ENCODE data around the gene GAB4.

GAB4 gene

DNA sequence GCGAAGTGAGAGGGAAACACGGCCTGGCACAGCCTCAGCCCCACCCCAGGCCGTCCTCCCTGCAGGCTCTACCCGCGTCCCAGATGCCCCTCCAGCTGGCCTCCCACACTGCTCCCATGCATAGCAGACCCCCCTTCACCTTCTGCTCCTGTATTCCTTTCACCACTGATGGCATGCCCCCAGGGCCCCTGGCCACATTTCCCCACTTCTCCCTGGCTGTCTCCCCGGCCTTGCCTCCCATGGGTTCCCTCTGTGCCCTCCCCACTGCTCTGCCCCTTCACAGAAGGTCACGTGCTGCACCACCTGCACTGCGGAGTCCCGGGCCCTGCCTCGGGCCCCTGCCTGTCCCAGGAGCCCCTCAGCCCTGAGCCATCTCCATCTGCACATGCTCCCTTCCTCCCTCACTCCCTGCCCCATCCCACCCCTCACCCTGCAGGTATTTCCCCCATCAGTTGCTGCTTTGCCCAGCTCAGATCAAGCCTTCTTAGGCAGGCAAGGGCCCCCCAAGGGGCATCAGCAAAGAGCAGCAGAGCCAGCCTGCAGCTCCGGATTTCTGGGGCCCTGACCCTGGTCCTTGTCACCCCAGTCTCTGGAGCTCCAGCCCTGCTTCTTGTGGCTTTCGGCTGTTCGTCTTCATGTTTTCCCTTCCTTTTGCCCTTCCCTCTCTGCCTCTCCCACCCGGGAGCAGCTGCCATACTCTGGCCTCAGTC lies 46.4 kb downstream of the GAB4 start:
- Histone ChIP-seq H3K9me3 (ENCODE audit: low read length) (no peaks in the 10 kb centered on the region), H3K27me3 (ENCODE audit: insufficient read depth, low read length) (no peaks in the 10 kb centered on the region), H2AFZ (ENCODE audit: low read depth, low read length) (no peak overlapping the region), H3K4me3 (ENCODE audit: low read length) (no peak overlapping the region), H3K4me1 (ENCODE audit: insufficient read depth, low read length) (no peaks in the 10 kb centered on the region), H3K36me3 (ENCODE audit: insufficient read depth, low read length) (no peaks in the 10 kb centered on the region)

DNA sequence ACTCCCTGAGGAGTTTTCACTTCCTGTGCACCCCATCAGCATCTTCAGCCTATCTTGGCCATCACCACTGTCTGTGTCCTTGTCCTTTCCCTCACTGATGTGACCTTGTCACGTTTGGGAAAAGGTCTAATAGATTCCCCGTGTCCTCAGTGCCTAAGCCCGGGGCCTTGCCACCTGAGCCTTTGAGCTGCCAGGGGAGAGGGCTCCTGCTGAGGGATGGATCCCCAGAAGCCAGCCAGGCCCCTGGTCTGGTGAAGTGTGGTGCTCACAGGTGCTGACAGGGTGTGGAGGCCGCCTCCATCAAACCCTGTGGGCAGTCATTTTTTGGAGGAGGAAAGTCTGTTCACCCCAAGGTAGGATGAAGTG lies 47.2 kb downstream of the GAB4 start:
- Histone ChIP-seq H3K4me3 (ENCODE audit: low read length) (no peak overlapping the region), H3K36me3 (ENCODE audit: insufficient read depth, low read length) (no peaks in the 10 kb centered on the region), H3K9me3 (ENCODE audit: low read length) (no peaks in the 10 kb centered on the region), H2AFZ (ENCODE audit: low read depth, low read length) (no peak overlapping the region), H3K27me3 (ENCODE audit: insufficient read depth, low read length) (no peaks in the 10 kb centered on the region), H3K4me1 (ENCODE audit: insufficient read depth, low read length) (no peaks in the 10 kb centered on the region)

DNA sequence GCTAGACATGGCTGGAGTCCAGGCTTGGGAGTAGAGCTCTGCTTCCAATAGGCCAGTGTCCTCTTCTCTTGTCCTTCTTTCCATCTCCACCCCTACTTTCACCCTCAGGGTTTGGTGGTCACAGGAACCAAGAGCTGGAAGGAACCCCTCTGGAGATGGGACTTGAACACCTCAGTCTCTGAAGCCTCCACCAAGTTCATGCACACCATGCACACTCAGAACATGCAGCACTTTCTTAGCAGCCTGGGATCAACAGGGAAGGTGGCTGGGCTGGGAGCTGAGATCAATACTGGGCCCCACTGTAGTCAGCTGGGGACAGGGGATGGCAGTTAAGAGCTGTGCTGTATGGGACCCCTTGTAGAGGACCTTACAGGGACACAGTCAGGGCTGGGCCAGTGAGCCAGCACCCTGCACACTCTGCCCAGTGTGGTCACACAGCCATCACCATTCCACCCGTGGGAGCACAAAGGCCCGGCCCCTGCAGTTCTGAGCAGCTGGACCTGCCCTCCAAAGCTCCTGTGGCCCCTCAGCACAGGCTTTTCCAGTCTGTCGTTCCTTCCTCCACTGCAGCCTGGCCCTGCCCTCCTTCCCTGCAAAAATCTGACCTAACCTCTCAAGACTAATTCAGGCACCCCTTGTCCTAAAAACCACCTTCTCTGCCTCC lies 47.7 kb downstream of the GAB4 start:
- no peaks in the 10 kb centered on the region for H3K27me3 ChIP-seq (ENCODE audit: insufficient read depth, low read length)
- H3K9me3 ChIP-seq (ENCODE audit: low read length), result no peaks in the 10 kb centered on the region
- H3K4me1 ChIP-seq (ENCODE audit: insufficient read depth, low read length), result no peaks in the 10 kb centered on the region
- H2AFZ ChIP-seq (ENCODE audit: low read depth, low read length), result no peak overlapping the region
- H3K36me3 ChIP-seq (ENCODE audit: insufficient read depth, low read length), result no peaks in the 10 kb centered on the region
- H3K4me3 ChIP-seq (ENCODE audit: low read length), result no peak overlapping the region

DNA sequence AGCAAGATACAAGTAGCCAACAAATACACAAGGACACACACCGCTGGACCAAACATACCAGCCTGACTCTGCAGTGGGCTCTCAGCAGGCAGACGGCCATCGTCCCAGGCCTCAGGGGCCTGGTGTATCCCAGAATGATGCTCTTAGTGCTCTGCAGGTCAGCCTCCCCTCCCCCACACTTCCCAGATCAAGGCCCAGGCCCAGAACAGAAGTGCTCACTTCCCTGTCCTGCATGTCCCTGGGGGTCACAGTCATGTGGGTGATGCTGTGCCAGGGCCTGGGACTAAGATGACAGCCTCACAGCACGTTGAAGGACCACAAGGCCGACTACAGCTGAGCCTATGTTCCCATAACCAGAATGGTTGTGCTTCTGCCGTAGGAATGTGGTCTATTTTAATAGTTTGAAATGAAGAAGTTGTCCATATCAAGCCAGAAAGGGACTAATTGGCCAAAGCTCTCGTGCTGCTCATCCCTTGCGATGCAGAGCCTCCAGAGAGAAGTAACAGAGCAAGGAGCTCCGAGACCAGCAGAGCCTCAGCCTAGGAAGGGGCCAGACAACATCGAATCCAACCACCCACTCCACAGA lies 48.6 kb downstream of the GAB4 start:
- Histone ChIP-seq H2AFZ (ENCODE audit: low read depth, low read length) (no peak overlapping the region), H3K4me1 (ENCODE audit: insufficient read depth, low read length) (no peaks in the 10 kb centered on the region), H3K36me3 (ENCODE audit: insufficient read depth, low read length) (no peaks in the 10 kb centered on the region), H3K9me3 (ENCODE audit: low read length) (no peaks in the 10 kb centered on the region), H3K27me3 (ENCODE audit: insufficient read depth, low read length) (no peaks in the 10 kb centered on the region), H3K4me3 (ENCODE audit: low read length) (no peak overlapping the region)

DNA sequence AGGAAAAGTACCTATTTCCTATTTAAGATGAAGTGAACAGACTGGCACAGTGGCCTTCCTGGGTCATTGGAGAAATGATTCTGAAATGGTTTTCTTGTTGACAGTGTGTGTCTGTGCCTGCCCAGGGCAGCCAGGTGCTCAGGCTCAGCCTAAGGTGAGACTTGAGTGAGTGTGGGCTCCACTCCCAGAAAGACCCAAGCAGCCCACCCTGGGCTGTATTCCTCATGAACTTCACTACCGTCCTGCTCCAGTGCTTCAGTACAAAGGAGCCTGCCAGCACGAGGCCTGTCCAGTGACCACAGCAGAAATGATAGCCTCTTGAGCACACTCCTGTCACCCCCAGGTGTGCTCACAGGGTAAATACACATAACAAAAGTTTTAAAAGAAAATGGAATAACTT lies 49.5 kb downstream of the GAB4 start:
- no peaks in the 10 kb centered on the region for H3K36me3 ChIP-seq (ENCODE audit: insufficient read depth, low read length)
- H3K4me3 ChIP-seq (ENCODE audit: low read length), result no peak overlapping the region
- no peaks in the 10 kb centered on the region for H3K27me3 ChIP-seq (ENCODE audit: insufficient read depth, low read length)
- H3K4me1 ChIP-seq (ENCODE audit: insufficient read depth, low read length), result no peaks in the 10 kb centered on the region
- H2AFZ ChIP-seq (ENCODE audit: low read depth, low read length), result no peak overlapping the region
- no peaks in the 10 kb centered on the region for H3K9me3 ChIP-seq (ENCODE audit: low read length)

DNA sequence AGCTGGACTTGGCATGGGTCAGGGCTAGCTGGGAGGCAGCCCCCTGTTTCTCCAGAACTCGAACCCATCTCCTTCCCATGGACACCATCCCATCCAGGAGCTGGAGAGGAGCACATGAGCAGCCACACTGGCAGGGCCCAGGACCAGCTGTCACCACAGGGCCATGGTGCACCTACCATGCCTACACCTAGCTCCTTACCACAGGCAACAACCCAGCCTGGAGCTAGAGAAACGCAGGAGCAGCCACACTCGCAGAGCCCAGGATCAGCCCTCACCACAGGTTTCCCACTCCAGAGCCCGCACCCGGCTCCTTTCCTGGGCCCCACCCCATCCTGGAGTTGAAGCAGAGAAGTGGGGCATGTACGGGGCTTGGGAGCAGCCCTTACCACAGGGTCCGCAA lies 50.2 kb downstream of the GAB4 start:
- H3K4me3 ChIP-seq (ENCODE audit: low read length), result no peak overlapping the region
- H3K36me3 ChIP-seq (ENCODE audit: insufficient read depth, low read length), result no peaks in the 10 kb centered on the region
- H2AFZ ChIP-seq (ENCODE audit: low read depth, low read length), result no peak overlapping the region
- no peaks in the 10 kb centered on the region for H3K27me3 ChIP-seq (ENCODE audit: insufficient read depth, low read length)
- H3K4me1 ChIP-seq (ENCODE audit: insufficient read depth, low read length), result no peaks in the 10 kb centered on the region
- no peaks in the 10 kb centered on the region for H3K9me3 ChIP-seq (ENCODE audit: low read length)

DNA sequence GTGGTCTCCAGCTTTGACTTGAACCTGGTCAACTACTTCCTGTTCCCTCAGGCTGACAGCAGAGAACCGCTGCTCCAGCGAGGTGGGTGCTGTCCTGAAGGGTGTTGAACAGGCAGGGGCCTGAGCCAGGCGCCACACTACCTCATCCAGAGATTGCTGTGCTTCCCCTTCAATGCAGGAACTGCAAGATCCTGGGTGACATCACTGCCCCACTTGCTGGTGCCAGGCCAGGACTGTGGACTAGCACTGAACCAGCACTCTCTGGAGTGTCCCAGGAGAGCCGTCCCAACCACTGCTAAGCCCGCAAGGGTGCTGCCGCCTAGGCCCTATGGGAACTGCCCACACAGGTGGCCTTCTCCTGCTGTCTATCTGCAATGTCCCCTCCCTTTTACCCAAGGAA lies 51.7 kb downstream of the GAB4 start:
- Histone ChIP-seq H2AFZ (ENCODE audit: low read depth, low read length) (no peak overlapping the region), H3K4me3 (ENCODE audit: low read length) (no peak overlapping the region), H3K4me1 (ENCODE audit: insufficient read depth, low read length) (no peaks in the 10 kb centered on the region), H3K27me3 (ENCODE audit: insufficient read depth, low read length) (no peaks in the 10 kb centered on the region), H3K36me3 (ENCODE audit: insufficient read depth, low read length) (no peaks in the 10 kb centered on the region), H3K9me3 (ENCODE audit: low read length) (no peaks in the 10 kb centered on the region)

DNA sequence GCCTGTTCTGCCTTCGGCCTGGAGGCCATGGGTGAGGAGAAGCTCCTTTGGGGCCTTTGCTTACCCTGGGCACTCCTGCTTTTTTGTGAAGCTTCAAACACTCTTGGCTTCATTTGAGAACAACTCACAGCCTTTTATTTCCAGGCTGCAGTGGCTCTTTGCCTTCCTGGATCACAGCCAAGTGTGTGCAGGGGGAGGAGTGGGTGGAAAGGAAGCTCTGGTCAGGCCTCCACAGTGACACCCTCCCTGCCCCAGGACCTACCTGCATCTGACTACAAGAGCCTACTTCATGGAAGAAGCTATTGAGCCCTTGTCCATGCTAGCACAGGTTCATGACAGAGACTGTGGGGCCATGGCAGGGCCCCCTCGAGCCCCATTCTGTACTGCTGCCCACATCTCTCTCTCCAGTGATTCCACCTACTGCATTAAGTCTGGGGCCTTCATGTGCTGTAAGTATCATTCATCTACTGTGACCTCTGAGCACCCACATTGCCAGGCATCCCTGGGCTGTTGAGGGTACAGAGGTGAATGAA lies 52.3 kb downstream of the GAB4 start:
- no peak overlapping the region for H3K4me3 ChIP-seq (ENCODE audit: low read length)
- H3K36me3 ChIP-seq (ENCODE audit: insufficient read depth, low read length), result no peaks in the 10 kb centered on the region
- no peaks in the 10 kb centered on the region for H3K4me1 ChIP-seq (ENCODE audit: insufficient read depth, low read length)
- no peak overlapping the region for H2AFZ ChIP-seq (ENCODE audit: low read depth, low read length)
- H3K9me3 ChIP-seq (ENCODE audit: low read length), result no peaks in the 10 kb centered on the region
- no peaks in the 10 kb centered on the region for H3K27me3 ChIP-seq (ENCODE audit: insufficient read depth, low read length)

DNA sequence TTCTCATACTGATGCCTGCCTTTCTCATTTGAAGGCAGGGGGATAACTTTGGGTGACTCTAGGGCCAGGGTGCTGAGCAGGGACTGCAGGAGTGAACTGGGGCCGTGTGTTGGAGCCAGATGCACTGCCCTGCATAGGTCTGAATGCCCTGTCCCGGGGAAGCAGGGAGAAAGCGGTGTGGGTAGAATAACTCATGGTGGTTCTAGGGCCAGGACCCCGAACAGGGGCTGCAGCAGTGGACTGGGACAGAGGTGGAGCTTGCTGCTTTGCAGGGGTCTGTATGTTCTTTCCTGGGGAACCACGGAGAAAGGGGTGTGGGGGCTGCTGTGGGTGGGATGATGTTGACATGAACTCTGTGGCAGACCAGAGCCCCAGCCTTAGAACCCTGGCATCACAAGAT lies 52.9 kb downstream of the GAB4 start:
- no peak overlapping the region for H3K4me3 ChIP-seq (ENCODE audit: low read length)

DNA sequence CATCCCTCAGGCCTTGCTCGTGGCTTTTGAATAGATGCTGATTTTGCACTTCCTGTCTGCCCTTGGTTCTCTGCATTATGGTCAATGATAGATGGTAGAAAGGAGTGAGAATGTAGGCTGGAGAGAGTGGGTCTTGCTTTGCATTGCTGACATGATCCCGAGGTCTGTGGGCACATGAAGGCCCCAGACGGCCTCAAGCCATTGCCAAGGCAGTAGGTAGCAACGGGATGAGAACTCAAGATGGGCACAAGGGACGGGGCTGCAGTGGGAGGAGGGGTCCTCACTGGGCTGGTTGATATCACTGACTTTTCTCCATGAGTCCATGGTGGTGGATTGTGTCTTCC lies 54.0 kb downstream of the GAB4 start:
- H3K36me3 ChIP-seq (ENCODE audit: insufficient read depth, low read length), result no peaks in the 10 kb centered on the region
- H3K27me3 ChIP-seq (ENCODE audit: insufficient read depth, low read length), result no peaks in the 10 kb centered on the region
- no peak overlapping the region for H2AFZ ChIP-seq (ENCODE audit: low read depth, low read length)
- H3K4me1 ChIP-seq (ENCODE audit: insufficient read depth, low read length), result no peaks in the 10 kb centered on the region
- H3K4me3 ChIP-seq (ENCODE audit: low read length), result no peak overlapping the region
- no peaks in the 10 kb centered on the region for H3K9me3 ChIP-seq (ENCODE audit: low read length)

More for the DNA sequence above, 52.9 kb downstream of the GAB4 start:
- Histone ChIP-seq H2AFZ (ENCODE audit: low read depth, low read length) (no peak overlapping the region), H3K27me3 (ENCODE audit: insufficient read depth, low read length) (no peaks in the 10 kb centered on the region), H3K36me3 (ENCODE audit: insufficient read depth, low read length) (no peaks in the 10 kb centered on the region), H3K9me3 (ENCODE audit: low read length) (no peaks in the 10 kb centered on the region), H3K4me1 (ENCODE audit: insufficient read depth, low read length) (no peaks in the 10 kb centered on the region)

DNA sequence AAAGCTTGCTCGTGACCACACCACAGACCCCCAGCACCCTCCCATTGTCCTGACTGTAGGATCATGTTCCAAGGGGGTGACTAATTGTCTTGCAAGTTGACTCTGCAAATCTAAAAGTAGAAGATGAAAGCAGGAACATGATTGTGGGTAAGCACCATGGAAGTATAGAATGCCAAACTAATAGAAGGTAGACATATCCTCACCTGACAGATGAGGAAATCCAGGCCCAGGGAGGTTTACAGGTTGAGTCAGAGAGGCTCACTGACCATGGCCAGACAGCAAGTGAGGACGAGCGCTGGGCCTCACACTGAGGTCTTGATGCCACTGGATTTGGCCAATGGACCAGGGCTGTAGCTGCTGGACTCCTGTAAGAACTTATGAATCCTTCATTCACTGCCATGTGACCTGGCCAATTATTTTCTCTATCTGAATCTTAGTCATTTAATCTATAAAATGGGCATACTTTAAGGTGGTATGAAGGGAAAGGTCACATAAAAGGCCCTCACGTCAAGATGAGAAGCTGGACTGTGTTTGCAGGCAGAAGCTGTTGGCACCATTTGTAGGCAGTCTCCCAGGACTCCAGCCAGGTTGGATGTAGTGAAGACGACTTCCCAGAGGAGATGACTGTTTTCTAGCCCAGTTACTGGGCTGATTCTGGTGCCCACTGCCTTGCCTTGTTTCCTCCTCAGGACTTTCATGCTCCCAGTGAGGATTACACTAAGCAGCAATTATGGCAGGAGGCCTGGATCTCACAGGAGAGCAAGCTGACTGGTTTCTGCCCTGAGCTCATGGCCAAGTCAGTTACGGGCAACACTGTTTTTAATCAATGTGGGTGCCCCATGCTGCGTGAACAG lies 54.6 kb downstream of the GAB4 start:
- no peaks in the 10 kb centered on the region for H3K36me3 ChIP-seq (ENCODE audit: insufficient read depth, low read length)
- no peak overlapping the region for H3K4me3 ChIP-seq (ENCODE audit: low read length)
- no peaks in the 10 kb centered on the region for H3K4me1 ChIP-seq (ENCODE audit: insufficient read depth, low read length)
- H3K9me3 ChIP-seq (ENCODE audit: low read length), result no peaks in the 10 kb centered on the region
- H2AFZ ChIP-seq (ENCODE audit: low read depth, low read length), result no peak overlapping the region
- H3K27me3 ChIP-seq (ENCODE audit: insufficient read depth, low read length), result no peaks in the 10 kb centered on the region

DNA sequence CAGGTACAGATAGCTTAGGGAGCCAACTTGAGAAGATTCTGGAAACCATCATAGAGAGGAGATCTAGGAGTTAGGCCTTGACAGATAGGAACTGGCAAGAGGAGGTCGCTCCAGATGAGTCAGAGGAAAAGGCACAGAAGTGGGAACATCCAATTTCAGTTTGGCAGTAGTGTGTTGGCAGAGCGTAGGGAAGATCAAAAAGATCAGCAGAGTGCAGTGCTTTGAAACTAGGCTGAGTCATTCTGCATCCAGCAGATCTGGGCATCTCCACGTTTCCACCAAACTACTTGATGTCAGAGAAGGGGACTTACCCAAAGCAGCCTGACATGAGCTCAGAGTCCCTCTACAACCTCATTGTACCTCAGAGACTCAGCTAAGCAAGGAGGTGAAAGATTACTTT lies 58.5 kb downstream of the GAB4 start:
- Histone ChIP-seq H2AFZ (ENCODE audit: low read depth, low read length) (no peak overlapping the region), H3K4me3 (ENCODE audit: low read length) (no peak overlapping the region), H3K9me3 (ENCODE audit: low read length) (no peaks in the 10 kb centered on the region), H3K27me3 (ENCODE audit: insufficient read depth, low read length) (no peaks in the 10 kb centered on the region), H3K36me3 (ENCODE audit: insufficient read depth, low read length) (no peaks in the 10 kb centered on the region), H3K4me1 (ENCODE audit: insufficient read depth, low read length) (no peaks in the 10 kb centered on the region)

DNA sequence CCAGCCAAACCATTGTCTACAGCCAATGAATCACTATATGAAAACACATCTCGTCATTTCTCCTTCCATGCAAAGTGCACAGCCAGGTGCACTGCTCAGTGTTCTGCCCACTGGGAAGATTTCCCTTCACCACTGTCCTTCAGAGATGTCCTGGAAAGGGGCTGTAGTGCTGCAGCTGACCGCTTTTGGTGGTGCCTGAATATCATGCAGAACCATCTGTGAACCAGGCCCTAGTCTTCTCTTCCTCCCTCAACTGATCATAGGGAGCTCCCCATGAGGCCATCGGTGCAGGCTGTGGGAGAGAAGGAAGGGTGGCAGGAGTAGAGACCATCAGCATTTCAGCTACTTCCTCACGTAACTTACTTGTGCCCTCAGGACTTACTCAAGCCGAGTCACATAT lies 70.2 kb downstream of the GAB4 start:
- no peaks in the 10 kb centered on the region for H3K36me3 ChIP-seq (ENCODE audit: insufficient read depth, low read length)
- no peak overlapping the region for H3K4me3 ChIP-seq (ENCODE audit: low read length)
- no peaks in the 10 kb centered on the region for H3K9me3 ChIP-seq (ENCODE audit: low read length)
- H2AFZ ChIP-seq (ENCODE audit: low read depth, low read length), result no peak overlapping the region
- H3K27me3 ChIP-seq (ENCODE audit: insufficient read depth, low read length), result peaks cover 3% of the 10 kb centered on the region
- H3K4me1 ChIP-seq (ENCODE audit: insufficient read depth, low read length), result no peaks in the 10 kb centered on the region

Data from neuron (in vitro differentiated cells).